Effector CD8-positive, alpha-beta T cell (primary cell): ENCODE data around the gene RANGRF.

Experiments
- DNase-seq: peaks from one replicate; lab custom pipeline; 2025; lab: John Stamatoyannopoulos, UW

The RANGRF gene

DNA sequence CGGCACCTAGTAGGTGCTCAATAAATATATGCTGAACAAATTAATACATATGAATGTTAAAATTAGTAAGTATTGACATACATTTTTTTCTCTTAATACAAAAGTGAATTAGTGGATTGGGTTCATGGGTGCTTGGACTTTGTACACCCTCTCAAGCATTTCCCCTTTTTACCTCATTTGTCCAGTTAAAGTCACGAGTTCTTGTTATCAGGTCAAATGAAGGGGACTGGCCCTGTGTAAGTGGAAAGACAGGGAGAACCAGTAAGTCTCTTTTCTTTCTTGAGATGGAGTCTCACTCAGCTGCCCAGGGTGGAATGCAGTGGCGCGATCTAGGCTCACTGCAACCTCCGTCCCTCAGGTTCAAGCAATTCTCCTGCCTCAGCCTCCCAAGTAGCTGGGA, 13.7 kb upstream of the RANGRF start:
- DNase-seq, result no peak

DNA sequence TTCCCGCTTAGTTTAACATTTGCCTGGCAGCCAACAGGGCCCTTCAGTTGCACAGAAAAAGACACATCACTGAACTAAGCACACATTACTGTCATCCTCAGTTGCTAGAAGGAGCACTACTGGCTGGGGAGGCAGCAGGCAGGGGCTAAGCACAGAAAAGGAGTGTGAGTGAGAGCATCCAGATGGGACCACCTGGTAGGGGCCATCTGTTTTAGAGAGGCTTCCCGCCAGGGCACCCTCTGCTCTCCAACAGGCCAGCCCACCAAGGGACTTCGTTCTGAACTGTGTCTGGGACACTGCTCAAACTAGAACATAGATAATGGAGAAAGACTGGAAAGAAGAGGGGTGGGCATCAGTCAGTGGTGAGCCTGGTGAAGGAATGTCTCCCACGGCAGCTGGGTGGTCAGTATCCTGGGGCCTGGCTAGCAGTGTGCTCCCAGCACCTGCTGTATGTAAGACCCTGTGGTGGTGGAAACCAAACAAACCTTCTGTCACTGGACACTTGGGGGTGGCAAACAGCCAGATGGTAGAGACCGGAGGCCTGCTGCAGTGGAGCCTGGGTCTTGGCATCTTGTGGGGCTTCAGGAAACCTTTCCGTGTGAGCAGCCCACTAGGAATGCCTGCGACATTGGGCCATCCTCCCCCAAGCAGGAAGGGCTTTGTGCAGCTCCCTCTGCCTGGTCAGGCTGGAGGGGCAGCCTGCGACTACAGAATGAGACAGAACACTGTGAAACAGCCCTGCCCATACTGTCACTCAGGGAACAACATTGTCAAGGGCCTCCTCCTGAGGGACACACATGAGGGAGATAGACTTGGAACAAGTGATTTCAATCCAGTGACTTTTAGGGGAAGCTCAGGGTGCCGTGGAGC, 12.8 kb upstream of the RANGRF start:
- DNase-seq, result no peak

DNA sequence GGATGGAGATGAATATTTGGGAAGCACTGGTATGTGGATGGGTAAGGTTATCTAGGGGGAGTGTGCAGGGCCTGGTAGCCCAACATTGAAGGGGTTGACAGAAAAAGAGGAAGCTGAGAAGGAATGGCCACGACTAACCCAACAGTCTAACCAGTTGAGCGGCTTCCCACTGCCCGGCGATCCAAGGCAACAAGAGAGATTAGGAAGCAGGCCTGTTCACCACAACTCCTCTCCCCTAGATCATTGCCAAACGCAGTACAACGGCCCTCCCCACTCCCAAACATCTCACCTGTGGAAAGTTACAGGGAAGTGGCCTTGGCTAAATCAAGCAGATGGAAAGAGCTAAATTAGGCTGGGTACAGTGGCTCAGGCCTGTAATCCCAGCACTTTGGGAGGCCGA, 11.2 kb upstream of the RANGRF start:
- DNase-seq, result no peak

DNA sequence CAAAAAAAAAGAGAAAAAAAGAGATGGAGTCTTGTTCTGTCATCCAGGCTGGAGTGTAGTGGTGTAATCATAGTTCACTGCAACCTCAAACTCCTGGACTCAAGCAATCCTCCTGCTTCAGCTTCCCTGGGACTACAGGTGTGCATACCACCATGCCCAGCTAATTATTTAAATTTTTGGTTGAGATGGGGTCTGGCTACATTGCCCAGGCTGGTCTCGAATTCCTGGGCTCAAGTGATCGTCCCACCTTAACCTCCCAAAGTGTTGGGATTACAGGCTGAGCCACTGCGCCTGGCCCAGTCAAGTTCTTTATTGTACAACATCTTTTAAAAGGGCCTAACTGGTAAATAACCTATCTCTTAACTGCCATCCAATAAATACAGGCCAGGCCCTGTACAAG, 6.1 kb upstream of the RANGRF start:
- no peak for DNase-seq

DNA sequence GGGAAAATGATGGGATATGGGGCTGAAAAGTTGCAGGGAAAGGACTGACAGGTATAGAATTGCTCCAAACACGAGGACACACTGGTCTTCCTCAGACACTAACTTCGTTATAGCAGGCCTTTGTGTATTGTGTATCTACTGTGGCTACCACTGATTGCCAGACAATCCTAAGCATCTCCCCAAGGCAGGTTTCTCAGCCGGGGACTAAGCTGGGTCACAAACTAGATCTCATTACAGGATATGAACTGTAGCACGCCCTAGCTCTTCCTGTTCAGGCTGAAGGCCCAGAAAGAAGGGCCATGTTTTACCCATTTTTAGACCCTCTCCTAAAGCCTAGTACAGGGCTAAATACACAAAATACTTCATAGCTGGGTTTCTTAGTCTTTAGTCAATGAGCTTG, 5.1 kb upstream of the RANGRF start:
- DNase-seq, result no peak

DNA sequence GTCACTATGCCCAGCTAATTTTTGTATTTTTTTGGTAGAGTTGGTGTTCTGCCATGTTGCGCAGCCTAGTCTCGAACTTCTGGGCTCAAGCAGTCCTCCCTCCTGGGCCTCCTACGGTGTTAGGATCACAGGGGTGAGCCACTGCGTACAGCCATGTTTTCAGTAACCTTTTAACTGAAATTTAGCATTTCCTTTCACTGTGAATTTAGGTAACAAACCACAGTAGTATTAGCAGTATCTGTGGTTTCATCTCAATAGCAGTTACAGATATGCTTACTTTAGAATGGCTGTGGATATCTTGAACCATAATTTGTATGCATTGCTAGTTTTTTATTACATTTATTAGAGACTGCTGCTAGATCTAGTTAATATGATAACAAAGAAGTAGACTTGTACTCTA, 4.3 kb upstream of the RANGRF start:
- DNase-seq, result no peak

DNA sequence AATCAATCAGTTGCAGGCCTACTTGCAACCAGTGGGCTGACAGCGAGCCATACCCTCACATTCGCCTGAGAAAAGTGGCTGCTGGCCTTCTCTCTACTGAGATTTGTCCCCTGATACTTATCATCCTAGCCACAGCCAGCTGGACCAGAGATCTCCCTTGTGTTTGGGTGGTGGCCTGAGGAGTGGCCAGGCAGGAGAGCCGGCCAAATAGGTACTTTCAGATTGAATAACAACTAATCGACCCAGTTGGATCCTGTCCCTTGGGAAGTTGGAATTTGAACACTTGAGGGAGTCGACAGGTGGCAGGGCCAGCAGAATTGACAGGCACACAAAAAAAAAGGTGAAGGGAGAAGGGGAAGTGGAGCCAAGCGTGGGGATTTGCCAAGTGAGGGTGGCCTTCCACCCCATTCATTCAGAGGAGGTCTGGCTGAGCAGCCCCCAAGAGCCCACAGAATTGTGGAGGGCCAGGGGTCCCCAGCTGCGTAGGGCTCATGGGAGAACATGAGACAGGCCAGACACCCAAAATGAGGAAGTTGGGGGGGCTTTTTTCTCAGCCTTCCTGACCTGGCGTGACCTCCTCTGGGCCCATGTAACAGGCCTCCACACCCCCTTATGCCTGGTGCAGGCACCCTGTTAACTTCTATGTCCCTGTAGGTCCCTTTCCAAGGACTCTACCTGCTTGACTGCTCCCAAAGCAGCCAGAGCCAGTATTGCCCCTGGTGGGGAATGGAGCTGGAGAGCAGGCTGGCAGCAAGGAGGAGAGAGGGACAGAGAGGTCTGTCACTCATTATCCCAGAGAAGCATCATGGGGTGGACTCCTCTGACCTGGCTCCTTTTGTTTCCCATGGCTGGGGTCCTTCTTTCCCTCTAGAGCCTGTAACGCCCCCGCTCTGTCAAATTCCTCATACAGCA, 2.9 kb upstream of the RANGRF start:
- DNase-seq, result no peak

DNA sequence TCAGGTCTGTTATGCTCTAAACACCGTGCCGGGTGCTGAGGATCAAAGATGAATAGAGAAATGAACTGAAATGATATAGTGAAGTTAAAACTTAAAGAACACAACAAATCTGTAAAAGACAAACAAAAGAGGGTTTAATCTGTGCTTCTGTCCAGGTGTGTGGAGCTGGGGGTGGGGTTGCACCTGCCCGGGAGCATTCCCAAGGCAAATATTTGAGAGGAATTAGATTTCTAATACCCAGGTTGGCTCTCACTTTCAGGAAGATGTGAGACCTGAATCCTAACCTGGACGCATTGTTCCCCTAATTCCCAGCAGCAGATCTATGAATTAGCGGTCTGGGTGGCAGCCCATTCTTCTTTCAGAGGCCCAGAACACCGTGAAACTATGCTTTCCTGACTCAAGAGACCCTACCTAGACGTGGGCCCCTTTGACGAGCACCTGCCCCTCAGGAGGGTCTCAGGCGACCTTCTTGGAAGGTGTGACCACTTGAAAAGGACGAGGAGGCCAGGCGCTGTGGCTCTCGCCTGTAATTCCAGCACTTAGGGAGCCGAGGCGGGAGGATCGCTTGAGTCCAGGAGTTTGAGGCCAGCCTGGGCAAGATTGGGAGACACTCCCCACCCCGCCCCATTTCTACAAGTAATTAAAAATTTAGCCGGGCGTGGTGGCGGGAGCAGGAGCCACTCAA, 677 bp upstream of the RANGRF start:
- DNase-seq, result no peak

DNA sequence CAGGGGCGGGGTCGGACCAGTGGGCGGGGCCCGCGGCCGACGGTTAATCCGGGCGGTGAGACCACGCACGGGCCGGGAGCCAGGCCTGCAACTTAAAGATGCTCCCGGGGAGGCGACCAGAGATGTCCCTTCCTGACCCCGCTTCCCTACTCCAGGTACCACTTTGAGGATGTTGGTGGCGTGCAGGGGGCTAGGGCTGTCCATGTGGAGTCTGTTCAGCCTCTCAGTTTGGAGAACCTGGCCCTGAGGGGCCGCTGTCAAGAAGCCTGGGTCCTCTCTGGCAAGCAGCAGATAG, 580 bp downstream of the RANGRF start:
- no peak for DNase-seq

DNA sequence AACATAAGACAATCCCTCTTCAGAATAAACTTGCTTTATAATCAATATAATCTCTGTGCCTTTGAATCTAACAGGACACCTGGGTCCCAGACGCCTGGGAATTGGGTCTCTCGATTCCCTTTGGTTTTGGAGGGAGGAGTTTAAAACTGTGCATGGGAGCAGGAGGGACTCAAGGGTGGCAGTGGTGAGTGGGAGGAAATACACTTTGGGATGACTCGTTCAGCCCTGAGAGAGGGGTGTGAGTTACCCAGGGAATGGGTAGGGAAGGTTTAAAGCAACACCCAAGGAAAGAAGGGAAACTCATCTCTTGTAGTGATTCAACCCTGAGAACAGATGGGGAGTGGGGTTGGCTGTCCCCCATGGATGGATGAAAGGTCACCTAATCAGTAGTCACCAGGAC, 1.6 kb downstream of the RANGRF start:
- no peak for DNase-seq

DNA sequence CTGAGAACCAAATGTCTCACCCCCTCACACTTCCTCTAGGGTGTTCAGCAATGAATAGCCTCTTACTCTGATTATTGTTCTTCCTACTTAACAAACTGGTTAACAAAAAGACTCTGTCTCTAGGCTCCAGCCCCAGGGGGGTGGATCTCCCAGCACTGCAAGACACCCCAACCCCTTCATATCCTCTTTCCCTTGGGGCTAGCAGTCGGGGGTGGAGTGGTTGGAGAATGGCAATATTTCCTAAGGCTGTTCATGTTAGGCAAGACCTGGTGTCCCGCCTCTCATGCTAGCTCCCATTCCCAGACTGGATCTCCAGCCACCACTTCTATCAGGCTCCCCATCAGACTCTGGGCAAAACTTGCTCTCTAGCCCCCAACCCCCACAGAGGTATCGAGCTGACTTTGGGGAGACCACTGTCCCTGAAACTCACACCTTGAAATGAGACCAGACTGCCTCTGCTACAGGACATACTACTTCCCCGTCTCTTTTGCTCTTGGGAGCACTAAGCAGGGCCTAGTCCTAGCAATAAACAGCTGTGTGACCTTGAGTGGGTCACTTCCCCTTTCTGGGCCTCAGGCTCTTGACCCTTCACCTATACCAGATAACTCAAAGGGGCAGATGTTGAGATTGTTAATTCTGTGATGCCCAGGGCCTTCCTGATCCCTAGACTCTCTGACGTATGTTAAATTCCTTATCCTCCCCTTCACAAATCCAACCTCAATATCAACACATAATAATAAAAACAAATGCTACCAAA, 4.3 kb downstream of the RANGRF start:
- no peak for DNase-seq

DNA sequence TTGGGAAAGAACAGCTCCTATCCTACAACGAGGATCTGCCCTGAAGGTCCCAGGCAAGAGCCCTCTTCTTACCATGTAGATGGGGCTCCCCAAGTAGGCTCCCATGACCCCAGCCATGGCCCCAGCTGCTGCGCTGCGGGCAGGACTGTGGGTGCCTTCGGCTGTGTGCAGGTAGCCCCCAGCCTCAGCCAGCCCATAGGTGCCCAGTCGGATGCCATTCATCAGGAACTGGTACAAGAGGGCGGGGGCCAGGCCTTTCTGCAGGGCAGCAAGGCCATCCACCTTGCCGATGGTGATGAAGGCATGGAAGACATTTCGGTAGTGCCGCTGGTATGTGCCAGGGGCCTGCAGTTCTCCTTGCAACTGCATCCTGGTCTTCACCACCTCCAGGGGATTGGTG, 5.9 kb downstream of the RANGRF start:
- no peak for DNase-seq

DNA sequence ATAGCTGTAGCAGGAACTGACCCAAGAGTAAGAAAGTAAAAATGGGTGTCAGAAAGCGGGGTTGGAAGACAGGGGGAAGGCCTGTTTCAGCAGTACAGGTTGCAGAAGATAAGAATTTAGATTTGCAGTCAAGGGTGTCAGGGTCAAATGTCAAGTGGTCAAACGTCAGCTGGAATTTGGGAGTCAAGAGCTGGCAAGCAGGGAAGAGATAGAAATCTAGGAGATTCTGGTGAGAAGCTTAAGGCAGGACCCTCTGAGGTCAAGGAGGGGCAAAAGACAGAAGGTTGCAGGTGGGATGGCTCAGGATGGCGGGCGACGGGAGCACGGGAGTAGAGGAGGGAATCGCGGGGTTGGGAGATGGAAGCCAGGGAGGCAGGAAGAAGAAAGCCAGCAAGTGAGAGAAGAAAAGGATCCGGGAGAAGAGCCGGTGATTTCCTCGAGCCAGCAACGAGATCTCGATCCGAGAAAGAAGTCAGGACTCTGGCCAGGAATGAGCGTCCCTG, 6.4 kb downstream of the RANGRF start:
- DNase-seq, result no peak

DNA sequence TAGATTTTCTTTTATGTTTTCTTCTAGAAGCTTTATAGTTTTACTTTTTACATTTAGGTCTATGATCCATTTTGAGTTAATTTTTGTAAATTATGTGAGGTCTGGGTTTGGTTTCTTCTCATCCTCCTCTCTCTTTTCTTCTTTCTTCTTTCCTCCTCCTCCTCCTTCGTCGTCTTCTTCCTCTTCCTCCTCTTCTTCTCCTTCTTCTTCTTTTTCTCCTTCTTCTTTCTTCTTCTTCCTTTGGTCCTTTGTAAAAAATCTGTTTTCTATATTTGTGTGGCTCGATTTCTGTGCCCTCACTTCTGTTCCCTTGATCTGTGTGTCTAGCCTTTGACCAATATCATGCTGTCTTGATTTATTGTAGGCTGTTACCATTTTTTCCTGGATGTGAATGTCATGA, 11.8 kb downstream of the RANGRF start:
- DNase-seq, result no peak

DNA sequence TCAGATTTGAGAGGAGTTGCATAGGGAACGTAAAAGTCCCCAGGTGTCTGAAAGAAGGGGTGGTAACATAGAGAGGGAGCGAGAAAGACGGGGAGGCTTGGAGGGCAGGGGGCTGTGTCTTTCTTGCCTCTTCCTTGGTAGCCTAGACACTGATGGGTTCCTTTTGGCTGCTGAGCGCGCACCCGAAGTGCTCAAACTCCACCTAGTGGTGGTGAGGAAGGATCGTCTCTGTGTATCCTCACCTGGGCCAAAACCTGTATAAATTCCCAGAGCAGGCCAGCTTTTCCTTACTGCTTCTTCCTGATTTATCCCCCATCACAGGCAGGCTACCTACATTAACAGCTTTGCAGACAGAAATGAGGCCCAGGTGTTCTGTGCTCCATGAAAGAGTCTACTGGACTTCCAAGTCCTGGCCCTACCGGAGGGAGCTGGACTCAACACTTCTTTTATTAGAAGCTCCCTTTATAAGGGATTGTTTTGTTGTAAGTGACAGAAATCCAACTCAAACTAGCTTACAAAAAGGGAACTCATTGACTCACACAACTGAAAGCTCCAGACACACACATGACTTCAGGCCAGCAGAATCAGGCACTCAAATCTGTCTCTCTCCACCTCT, 12.3 kb downstream of the RANGRF start:
- DNase-seq, result peak; percentile 40

DNA sequence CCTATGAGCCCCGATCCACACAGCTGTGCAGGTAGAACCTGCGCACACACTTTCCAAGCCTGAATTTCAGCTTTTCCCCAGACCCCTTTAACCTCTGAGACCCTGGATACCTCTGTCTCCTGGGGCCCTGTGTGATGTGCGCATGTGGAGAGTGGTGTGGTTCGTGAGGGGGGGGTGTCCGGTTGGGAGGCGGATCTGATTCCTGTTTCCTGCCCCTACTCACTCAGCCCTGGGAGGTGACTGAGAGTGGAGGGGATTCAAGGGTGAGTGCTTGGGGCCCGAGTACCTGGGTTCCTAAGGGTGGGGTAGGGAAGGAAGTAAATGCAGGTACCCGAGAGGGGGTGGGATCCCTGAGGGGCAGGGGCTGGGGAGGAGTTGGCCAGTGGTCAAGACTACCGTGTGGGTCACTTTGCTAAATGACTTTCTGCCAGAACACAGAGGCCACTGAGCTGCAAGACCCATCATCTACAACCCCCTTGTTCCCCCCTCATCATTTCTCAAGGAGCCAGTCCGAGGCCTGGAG, 22.2 kb downstream of the RANGRF start:
- DNase-seq, result no peak

DNA sequence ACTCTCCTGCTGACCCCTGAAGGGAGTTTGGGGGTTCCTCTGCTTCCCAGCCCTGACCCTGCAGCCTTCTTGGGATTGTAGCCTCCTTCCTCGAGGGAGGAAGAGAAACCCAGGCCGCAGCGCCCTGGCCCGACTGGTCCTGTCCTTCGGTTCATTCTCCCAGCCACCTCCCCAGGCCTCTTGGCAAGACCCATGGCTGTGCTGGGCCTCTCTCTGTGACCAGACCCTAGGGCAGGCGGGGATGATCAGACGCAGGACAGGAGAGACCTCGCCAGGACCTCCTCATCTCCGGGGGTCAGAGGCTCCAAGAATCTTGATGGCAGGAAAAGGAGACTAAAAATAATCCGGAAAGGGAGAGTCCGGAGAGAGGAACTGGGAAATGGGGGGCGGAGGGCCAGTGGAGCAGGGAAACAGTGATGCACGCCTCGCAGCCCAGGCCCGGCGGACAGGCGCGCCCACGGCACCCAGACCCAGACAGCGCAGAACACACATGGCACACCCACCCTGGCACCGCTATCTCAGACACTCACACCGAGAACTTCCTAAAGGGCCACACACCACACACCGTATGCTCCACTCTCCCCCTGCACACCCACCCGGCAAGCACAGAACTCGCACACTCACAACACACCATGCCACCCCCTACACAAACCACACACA, 22.8 kb downstream of the RANGRF start:
- no peak for DNase-seq

DNA sequence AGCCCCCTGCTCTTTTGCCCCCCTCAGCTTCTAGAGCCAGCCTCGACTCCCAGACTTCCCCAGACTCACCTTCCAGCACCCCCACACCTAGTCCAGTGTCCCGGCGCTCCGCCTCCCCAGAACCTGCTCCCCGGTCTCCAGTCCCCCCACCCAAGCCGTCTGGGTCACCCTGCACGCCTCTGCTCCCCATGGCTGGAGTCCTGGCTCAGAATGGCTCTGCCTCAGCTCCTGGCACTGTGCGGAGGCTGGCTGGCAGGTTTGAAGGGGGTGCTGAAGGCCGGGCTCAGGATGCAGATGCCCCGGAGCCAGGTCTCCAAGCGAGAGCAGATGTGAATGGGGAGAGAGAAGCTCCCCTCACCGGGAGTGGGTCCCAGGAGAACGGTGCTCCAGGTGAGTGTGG, 23.8 kb downstream of the RANGRF start:
- no peak for DNase-seq

DNA sequence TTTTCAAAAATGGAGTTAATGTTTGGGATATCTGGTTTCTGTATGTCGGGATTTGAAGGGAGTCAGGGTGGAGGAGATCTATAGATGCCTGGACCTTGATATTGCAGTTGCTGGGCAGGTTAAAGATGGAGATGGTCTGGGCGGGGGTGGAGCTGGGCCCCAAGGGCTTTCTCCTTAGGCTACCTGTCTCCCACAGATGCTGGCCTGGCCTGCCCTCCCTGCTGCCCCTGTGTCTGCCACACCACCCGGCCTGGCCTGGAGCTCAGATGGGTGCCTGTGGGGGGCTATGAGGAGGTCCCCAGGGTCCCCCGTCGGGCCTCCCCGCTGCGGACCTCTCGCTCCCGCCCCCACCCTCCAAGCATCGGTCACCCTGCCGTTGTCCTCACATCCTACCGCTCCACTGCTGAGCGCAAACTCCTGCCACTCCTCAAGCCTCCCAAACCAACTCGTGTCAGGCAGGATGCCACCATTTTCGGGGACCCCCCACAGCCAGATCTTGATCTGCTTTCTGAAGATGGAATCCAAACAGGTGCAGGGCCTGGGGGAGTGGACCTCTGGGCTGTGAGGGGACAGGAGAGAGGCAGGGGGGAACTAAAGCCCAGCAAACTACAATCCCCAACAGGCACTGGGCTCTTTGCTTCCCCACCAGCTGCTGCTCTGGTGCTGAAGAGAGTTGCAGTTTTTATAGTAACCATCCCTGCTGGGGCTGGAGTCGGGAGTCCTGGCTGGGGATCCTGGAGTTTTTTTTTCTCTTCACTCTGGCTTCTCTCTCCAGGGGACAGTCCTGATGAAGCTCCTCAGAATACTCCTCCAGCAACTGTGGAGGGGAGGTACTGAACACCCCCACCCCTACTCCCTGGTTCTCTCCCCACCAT, 24.5 kb downstream of the RANGRF start:
- no peak for DNase-seq
